ENCODE data around the gene SYT2.

SYT2 gene

DNA sequence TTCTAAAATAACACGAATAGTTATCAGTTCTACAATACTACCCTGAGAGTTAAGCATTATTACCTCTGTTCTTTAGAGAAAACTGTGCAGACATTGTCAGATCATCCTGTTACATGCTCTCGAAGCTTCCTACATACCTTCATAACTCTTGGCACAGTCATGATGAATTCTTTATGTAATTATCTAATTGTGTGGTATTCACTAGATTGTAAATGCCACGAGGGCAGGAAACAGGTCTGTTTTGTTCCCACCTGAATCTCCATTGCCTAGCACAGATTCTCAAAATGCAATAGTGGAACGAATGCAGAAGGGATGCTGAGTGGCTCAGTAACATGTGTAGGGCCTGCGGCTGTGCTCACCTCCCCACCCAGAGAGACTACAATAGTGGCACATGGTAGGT is 3.4 kb downstream of the SYT2 start:
- in situ Hi-C loops (cut with HindIII; ENCODE audit: low sequenced_read_pairs), result no loop called here

DNA sequence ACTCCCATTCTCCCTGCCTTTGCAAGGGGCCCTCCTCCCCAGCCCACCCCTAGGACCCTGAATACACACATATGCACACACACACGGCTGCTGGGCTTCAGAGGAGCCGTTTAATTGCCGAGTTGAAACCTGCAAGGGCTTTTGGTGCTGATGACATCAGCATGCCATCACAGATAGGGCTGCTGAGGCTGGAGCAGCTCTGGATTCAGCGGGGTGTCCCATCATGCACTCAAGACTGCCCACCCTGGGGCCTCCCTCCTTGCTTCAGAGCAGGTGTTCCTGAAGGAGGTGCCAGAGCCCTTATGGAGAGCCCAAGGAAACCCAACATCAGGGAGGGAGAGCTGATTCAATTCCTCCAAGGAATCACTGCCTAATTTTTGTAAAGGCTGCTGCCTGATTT is 5.7 kb downstream of the SYT2 start:
- in situ Hi-C loops (cut with HindIII; ENCODE audit: low sequenced_read_pairs), result no loop called here

DNA sequence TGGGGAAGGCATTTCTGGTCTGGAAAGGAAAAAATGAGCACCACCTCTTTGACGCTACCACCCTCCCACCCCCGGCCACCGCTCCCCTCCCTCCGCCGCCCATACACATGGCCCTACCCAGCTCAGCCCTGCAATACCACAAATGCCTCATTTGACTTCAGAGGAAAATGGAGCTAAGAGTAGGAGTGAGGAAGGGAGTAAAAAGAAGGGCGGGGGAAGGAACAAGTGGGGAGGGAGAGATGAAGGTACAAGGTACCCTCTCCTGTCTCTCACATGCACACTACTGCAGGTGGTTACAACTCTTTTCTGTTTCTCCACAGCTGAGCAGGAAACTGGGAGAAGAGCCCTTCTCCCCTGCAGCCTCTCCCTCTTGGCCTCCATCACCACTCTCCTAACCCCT is 7.1 kb downstream of the SYT2 start:
- in situ Hi-C loops (cut with HindIII; ENCODE audit: low sequenced_read_pairs), result no loop called here

DNA sequence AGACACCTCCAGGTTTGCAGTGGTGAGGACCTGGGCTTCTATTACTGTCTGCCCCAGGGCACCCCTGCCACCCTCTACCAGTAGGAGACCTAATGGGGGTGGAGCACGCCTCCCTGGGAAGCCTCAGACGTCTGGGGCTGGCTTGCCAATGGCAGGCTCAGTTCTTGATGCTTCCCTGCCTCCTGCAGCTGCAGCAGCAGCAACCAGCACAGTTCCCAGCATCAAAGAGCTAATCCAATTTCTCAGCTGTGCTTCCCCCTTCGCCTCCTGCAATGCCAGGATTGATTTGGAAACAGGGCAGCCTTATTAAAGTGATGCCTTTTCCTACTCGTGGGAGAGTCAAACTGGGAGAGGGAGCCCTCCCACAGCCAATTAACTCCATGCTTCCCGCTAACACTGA is 8.2 kb downstream of the SYT2 start:
- in situ Hi-C loops (cut with HindIII; ENCODE audit: low sequenced_read_pairs), result no loop called here

DNA sequence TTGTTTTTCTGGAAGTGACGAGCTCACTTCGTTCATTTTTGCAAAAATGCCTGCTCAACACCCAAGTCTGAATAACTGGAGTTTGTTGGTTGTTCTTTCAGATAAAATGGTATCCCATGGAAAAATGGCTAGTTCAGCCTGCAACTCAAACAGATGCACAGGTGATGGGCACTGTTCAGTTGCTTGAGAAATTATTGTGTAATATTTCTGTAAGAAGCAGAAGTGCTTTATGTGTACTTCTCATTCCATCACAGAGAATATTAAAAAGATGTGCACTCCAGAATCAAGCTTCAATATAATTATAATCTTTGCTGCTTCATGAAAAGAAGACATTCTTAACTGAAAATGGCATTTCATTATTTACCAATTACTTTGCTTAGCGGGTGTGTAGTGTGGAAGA is 9.1 kb downstream of the SYT2 start:
- in situ Hi-C loops (cut with HindIII; ENCODE audit: low sequenced_read_pairs), result no loop called here

DNA sequence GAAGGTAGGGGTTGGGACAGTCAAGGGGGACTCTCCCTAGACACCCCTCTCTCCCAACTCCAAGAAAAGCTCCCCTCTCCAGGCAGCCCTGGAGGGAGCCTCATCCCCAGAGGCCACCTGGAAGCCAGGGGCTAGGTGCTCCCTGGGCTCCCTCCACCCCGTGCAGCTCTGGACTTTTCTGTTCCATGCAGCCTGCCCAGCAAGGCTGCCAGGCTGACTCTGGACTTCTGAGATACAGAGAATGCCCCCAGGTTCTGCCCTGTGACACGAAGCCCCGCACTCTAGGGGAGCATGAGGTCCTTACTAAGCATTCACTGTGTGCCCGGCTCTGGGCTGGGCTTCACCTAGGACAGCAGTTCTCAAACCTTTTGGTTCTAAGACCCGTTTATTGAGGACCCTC is 10.2 kb downstream of the SYT2 start:
- in situ Hi-C loops (cut with HindIII; ENCODE audit: low sequenced_read_pairs), result no loop called here

DNA sequence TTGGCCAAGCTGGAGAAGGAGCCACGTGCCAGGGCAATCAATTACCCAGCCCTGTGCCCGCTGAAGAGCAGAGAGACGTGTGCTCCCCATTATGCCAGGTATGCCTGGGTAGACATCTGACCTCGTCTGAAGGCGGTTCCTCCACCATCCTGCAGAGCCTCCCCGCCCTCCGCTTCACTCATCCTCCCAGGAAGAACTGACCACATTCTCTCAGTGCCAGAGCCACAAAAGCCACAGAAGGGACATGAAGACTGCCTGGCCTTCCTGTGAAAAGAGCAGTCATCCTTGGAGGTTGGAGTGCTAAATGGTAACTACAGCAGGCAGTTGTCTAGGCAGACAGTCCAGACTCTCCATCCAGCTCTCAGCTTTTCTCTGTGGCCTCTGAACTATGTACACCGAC is 12.0 kb downstream of the SYT2 start:
- in situ Hi-C loops (cut with HindIII; ENCODE audit: low sequenced_read_pairs), result loop anchor here (5.0 kb wide), 1 partner anchor 34 kb away; no protein-coding TSS in a partner anchor

DNA sequence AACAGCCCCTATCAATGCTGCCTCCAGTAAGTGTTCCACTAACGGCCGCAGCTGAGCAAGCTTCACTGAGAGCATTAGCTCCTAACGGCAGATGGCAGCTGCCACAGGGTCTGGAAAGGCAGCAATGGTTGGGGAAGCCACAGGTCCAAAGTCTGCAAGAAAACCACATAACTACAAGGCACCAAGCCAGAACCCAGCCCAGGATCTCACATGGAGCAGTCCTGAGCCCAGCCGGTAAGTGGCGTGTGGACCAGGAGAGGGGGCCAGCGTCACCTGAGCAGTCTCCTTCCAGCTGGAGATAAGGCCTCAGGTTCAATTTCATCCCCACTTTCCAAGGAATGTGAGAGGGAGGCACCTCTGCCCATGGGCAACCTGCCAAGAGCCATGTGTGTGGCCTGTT is 13.2 kb downstream of the SYT2 start:
- in situ Hi-C loops (cut with HindIII; ENCODE audit: low sequenced_read_pairs), result loop anchor here (5.0 kb wide), 1 partner anchor 35 kb away; no protein-coding TSS in a partner anchor

DNA sequence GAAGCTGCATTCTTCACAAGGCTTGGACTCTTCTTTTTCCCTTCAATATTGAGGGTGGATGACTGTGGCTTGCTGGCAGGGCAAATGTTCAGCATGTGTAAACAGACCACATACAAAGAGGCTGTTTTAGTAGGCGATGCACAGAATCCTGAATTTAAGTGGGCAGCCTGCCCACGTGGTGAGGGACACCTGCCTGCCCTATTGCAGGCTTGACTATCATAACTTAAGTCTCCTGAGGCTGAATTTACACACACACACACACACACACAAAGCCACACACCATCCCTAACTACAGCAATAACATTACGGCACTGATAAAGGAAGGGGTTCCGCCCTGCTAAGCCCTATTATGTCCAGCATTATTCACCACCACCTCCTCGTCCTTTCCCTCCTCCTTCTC is 15.9 kb downstream of the SYT2 start:
- in situ Hi-C loops (cut with HindIII; ENCODE audit: low sequenced_read_pairs), result no loop called here

DNA sequence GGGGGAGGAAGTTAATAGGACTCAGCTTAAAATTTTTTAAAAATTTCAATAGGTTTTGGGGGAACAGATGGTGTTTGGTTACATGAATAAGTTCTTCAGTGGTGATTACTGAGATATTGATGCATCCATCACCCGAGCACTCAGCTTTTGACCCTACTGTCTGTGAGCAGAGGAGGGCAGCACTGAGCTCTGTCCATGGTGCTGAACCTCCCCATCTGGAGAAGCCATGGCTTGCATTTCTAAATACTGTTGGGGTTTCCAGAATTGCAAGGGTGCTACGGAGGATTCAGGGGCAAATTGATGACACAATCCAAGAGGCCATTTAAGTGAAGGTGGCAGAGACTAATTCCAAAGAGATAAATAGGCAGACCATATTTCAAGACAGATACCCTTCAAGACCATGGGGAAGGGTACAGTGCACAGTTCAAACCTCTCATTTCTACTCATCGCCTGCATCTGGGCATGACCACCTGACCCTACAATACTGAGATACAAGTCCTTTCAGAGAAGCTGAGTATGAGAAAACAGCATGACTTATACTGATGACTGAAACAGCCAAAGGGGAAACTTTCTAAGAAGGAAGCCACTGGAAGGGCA is 17.2 kb downstream of the SYT2 start:
- in situ Hi-C loops (cut with HindIII; ENCODE audit: low sequenced_read_pairs), result no loop called here

DNA sequence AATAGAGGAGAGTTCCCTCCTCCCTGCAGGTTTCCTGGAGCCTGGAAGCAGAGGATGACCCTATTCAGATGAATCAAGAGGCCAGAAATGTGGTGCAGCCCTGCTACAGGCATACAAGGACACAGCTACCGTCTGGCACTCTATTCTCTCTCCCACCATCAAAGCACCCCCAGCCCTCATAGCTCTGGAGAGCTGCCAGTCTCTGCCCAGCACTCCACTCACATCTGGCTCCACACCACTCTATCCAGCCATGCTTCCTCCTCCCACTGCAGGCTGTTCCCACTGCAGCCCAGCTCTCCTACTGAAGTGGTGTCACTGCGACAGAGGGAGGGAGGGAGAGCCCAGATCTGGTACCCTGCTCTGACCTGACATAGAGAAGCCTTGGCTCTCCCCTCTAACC is 18.4 kb downstream of the SYT2 start:
- in situ Hi-C loops (cut with HindIII; ENCODE audit: low sequenced_read_pairs), result no loop called here

DNA sequence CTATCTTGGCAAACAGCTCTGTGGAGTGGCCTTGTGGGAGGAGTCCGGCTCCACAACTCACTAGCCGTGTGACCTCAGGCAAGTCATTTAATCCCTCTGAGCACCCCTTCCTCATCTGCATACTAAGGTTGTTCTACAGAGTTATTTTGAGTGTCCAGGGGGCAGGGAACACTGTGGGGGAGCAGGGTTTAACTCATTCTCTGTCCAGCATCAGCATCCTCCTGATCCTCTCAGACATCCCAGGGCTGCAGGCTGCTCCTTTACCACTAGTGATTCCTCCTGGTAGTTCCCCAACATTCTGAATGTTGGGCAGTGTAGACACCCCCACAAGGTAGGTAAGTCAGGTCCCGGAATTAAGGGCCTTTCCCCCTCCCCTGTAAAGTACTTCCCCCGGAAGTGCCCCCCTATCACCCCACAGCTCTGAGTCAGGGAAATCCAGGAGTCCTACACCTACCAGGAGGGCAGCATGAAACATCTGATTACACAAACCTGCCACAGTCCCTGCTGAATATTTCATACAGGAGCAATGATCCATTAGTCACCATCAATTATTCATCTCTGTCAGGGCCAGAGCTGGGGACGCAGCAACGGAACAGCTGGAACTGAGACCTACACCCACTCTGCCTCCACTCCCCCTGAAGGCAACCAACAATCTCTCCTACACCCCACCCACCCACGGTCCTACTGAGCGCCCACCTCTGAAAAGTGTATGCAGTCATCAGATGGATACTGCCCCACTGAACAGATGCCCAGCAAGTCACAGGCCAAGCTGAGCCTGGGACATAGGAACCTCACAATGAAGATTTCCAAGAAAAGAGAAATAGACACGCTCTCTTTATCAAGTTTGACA is 20.5 kb downstream of the SYT2 start:
- in situ Hi-C loops (cut with HindIII; ENCODE audit: low sequenced_read_pairs), result no loop called here

DNA sequence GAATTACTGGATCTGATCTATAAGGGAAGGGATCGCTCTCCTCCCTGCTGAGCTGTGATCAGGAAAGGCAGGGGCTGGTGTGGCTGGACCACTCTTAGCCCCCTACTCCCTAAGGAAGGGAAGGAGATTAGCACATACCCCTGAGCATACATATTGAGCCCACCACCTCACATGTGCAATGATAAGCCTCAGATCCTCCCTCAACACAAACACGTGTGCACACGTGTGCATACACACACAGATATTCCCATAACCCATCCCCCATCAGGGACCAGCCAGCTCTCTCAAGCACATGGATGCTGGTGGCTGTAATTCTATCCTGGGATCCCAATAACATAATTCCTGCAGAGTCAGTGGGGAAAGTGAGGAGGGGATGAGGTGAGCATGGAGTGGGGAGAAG is 21.2 kb downstream of the SYT2 start:
- in situ Hi-C loops (cut with HindIII; ENCODE audit: low sequenced_read_pairs), result no loop called here

DNA sequence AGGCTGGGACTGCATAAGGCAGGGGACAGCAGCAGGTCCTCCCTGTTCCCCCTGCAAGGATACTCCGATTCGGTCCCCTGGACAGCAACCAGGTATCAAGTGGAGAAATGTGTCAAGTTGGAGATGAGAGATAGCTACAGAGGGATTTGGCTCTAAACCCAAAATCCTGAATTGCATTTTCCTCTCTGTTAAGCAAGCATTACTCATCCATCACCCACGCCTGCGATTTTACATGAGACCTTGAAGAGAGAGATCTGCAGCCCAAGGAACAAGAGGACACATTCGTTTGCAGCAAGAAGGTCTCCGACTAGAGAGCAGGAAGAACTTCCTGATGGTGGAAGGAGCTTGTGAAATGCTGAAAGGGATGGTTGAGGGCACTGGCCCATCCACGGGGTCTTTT is 21.9 kb downstream of the SYT2 start:
- in situ Hi-C loops (cut with HindIII; ENCODE audit: low sequenced_read_pairs), result no loop called here

DNA sequence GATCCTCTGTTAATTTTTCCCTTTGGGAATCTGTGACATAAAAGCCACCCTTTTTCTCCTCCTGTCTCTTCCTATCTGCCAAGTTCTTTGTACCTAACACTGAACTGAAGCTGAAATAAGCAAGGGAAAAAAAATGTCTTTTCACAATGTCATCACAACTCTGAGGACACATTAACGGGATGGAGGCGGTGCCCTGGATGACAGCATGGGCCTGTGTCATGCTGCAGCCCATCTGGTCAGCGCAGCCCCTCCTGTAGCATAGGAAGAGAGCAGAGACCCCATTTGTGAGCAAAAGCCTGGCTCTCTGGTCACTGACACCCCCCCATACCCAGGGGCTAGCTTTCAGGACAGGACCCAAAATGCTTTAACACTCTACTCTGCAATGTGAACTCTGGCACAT is 22.5 kb downstream of the SYT2 start:
- in situ Hi-C loops (cut with HindIII; ENCODE audit: low sequenced_read_pairs), result no loop called here

DNA sequence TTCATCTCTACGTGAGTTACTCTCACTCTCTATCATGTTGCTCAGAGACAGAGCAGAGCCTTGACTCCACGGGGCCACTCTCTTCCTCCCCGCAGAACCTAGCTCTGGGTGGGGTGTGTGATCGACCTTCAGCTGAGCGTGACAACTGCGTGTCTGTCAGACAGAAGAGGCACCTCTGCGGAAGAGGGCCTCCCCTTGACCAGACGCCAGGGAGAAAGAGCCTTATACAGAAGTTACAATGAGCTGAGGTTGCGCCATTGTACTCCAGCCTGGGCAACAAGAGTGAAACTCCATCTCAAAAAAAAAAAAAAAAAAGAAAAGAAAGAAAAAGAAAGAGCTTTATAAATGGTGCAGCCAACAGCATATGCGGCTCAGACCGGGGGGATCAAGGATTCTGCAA is 22.9 kb downstream of the SYT2 start:
- in situ Hi-C loops (cut with HindIII; ENCODE audit: low sequenced_read_pairs), result no loop called here

DNA sequence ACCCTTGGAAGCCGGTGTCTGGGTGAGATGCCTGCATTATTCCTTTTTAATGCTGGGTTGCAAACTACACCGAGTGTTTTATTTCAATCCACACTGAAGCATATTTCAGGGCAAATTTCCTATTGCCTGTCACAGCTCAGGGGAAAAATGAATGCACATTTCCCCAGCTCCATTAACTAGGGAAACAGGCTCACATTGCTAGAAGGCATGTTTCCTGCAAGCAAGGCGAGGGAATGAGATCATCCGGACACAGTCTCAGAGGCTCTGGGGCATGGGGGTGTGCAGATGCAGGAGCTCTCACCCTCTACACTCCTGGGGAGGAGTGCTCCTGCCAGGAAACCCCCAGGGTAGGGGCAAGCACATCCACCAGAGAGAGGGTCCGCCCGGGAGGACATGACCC is 24.6 kb downstream of the SYT2 start:
- in situ Hi-C loops (cut with HindIII; ENCODE audit: low sequenced_read_pairs), result no loop called here

DNA sequence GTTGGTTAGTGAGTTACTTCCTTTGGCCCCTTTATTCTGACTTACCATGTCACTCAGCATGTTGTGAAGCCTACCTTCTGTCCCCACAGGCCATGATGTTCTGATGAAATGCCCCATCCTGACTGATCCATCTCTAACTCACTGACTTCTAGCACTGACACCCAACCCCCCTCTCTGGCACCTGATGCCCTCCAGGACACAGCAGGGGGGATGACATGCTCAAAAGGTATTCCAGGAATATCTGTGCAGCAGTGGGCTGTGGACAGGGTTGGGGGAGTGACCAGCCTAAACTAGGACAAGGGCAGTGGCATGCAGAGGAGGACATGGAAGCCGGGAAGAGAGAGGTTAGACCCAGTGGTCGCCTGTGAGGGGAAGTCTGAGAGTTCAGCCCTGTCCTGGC is 25.5 kb downstream of the SYT2 start:
- in situ Hi-C loops (cut with HindIII; ENCODE audit: low sequenced_read_pairs), result no loop called here

DNA sequence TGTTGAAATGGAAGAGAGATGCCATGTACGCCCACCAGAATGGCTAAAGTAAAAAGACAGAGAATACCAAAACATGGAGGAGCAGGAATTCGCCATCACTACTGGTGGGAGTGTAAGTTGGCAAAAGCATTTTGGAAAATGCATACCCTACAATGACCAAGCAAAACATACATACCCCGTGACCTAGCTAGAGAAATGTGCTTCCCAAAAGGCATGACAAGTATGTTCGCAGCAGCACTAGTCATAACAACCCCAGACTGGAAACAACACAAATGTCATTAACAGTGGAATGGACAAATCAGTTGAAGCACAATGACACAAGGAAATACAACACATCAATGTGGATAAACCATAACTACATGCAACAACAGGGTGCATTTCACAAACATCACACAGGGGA is 27.2 kb downstream of the SYT2 start:
- in situ Hi-C loops (cut with HindIII; ENCODE audit: low sequenced_read_pairs), result no loop called here

DNA sequence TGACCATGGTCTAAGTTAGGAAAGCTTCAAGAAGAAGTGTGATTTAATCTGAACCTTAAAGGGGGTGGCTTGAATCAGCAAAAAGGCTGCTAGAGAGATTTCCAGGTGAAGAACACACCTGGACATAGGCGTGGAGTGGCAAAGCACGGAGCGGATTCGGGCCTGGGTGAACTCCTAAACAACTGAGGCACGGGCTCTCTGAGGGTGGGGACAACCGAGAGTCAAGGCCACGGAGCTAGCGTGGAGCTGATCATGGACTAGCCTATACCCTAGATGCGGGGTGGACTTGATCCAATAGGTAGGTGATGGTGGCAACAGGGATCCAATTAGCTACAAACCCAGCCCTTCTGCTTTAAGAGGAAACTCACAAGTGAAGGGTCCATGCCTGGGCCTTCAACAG is 27.8 kb downstream of the SYT2 start:
- in situ Hi-C loops (cut with HindIII; ENCODE audit: low sequenced_read_pairs), result no loop called here

DNA sequence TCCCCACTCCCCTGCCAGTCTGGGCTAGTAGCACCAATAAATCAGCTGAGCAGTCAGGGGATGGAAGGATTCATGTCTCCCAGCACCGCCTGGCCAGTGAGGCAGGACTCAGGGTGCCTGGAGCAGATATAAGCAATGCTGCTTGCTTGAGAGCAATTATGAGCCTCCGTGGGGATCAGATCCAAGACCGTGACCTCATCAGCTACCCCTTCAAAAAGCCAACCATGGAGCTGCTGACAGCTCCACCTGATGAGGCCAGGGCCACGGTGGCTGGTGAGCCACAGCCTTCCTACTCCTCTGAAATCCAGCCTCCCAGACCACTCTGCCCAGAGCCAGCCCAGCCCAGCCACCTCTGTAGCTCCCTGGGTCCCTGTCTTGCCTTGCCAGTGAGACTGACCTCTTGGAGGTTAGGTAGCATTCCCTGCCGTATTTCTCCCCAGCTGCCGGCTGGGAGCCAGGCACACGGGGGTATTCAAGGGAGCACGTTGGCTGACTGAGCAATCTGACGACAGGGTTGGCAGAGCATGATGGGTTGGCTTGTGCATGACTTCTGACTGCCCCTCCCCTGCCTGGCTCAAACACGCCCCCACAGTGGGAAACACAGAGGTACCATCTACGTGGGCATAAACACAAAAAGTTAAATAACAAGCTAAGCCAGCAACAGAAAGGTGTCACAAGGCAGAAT is 28.4 kb downstream of the SYT2 start:
- in situ Hi-C loops (cut with HindIII; ENCODE audit: low sequenced_read_pairs), result no loop called here

Measured in endothelial cell of hepatic sinusoid (primary cell).